ENCODE results near the gene PNPLA2.
A peak's percentile ranks its signal among the peaks of the same experiment; 100 is the strongest.

Gene PNPLA2

GRCh38 chr11:776561-777287 is 42.0 kb upstream of the PNPLA2 start:
- no peaks in the 10 kb centered on the region for H3K27me3 ChIP-seq (ENCODE audit: control insufficient read depth, insufficient read depth, low read length)
- H3K9me3 ChIP-seq (ENCODE audit: control insufficient read depth, insufficient read depth, low read length) = no peaks in the 10 kb centered on the region
- 0 out of 2 replicates have a peak, but pooled peaks cover 4% of the 10 kb centered on the region for H3K4me1 ChIP-seq (ENCODE audit: control insufficient read depth, insufficient read depth, low read length)
- H3K4me3 ChIP-seq (ENCODE audit: low read depth, low read length) = peak overlapping the region; percentile 67
- H3K36me3 ChIP-seq (ENCODE audit: control insufficient read depth, insufficient read depth, low read length) = peaks cover 32% of the 10 kb centered on the region
- peak overlapping the region; percentile 86; the same call in 1 of the 2 replicates for H3K9ac ChIP-seq (ENCODE audit: low read depth, low read length)
- H3K27ac ChIP-seq (ENCODE audit: low read depth, low read length) = peak overlapping the region; percentile 95

GRCh38 chr11:777288-778255 is 41.1 kb upstream of the PNPLA2 start, which contains the start of gene GATD1:
TSS of gene GATD1 (minus strand) at chr11:777487. CDS start at chr11:777462, 25 bp downstream.
- Histone ChIP-seq H3K27me3 (ENCODE audit: control insufficient read depth, insufficient read depth, low read length) (no peaks in the 10 kb centered on the region), H3K36me3 (ENCODE audit: control insufficient read depth, insufficient read depth, low read length) (peaks cover 24% of the 10 kb centered on the region), H3K4me1 (ENCODE audit: control insufficient read depth, insufficient read depth, low read length) (0 out of 2 replicates have a peak, but pooled peaks cover 6% of the 10 kb centered on the region), H3K9me3 (ENCODE audit: control insufficient read depth, insufficient read depth, low read length) (no peaks in the 10 kb centered on the region), H3K9ac (ENCODE audit: low read depth, low read length) (peak within 1 kb of the TSS; percentile 86; the same call in 1 of the 2 replicates), H3K27ac (ENCODE audit: low read depth, low read length) (peak within 1 kb of the TSS; percentile 95), H3K4me3 (ENCODE audit: low read depth, low read length) (peak within 1 kb of the TSS; percentile 67)

- Histone ChIP-seq H3K27me3 (ENCODE audit: control insufficient read depth, insufficient read depth, low read length) (no peaks in the 10 kb centered on the region), H3K9me3 (ENCODE audit: control insufficient read depth, insufficient read depth, low read length) (no peaks in the 10 kb centered on the region), H3K27ac (ENCODE audit: low read depth, low read length) (no peak overlapping the region), H3K4me1 (ENCODE audit: control insufficient read depth, insufficient read depth, low read length) (peaks cover 15% of the 10 kb centered on the region), H3K9ac (ENCODE audit: low read depth, low read length) (no peak overlapping the region), H3K36me3 (ENCODE audit: control insufficient read depth, insufficient read depth, low read length) (peaks cover 8% of the 10 kb centered on the region), H3K4me3 (ENCODE audit: low read depth, low read length) (no peak overlapping the region)
Measured at GRCh38 chr11:778976-779954, 39.4 kb upstream of the PNPLA2 start.

GRCh38 chr11:779955-780532 is 38.7 kb upstream of the PNPLA2 start:
- peaks cover 15% of the 10 kb centered on the region for H3K4me1 ChIP-seq (ENCODE audit: control insufficient read depth, insufficient read depth, low read length)
- no peak overlapping the region for H3K9ac ChIP-seq (ENCODE audit: low read depth, low read length)
- H3K27ac ChIP-seq (ENCODE audit: low read depth, low read length) = no peak overlapping the region
- H3K9me3 ChIP-seq (ENCODE audit: control insufficient read depth, insufficient read depth, low read length) = no peaks in the 10 kb centered on the region
- peaks cover 7% of the 10 kb centered on the region for H3K36me3 ChIP-seq (ENCODE audit: control insufficient read depth, insufficient read depth, low read length)
- H3K27me3 ChIP-seq (ENCODE audit: control insufficient read depth, insufficient read depth, low read length) = no peaks in the 10 kb centered on the region
- H3K4me3 ChIP-seq (ENCODE audit: low read depth, low read length) = no peak overlapping the region

GRCh38 chr11:782264-783174 is 36.2 kb upstream of the PNPLA2 start:
- peaks cover 15% of the 10 kb centered on the region for H3K4me1 ChIP-seq (ENCODE audit: control insufficient read depth, insufficient read depth, low read length)
- no peaks in the 10 kb centered on the region for H3K9me3 ChIP-seq (ENCODE audit: control insufficient read depth, insufficient read depth, low read length)
- peaks cover 7% of the 10 kb centered on the region for H3K36me3 ChIP-seq (ENCODE audit: control insufficient read depth, insufficient read depth, low read length)
- H3K9ac ChIP-seq (ENCODE audit: low read depth, low read length) = no peak overlapping the region
- no peak overlapping the region for H3K4me3 ChIP-seq (ENCODE audit: low read depth, low read length)
- H3K27me3 ChIP-seq (ENCODE audit: control insufficient read depth, insufficient read depth, low read length) = no peaks in the 10 kb centered on the region
- H3K27ac ChIP-seq (ENCODE audit: low read depth, low read length) = no peak overlapping the region

GRCh38 chr11:783581-784015 is 35.1 kb upstream of the PNPLA2 start:
- H3K9ac ChIP-seq (ENCODE audit: low read depth, low read length) = no peak overlapping the region
- peak overlapping the region; percentile 43 for H3K27ac ChIP-seq (ENCODE audit: low read depth, low read length)
- peaks cover 7% of the 10 kb centered on the region for H3K36me3 ChIP-seq (ENCODE audit: control insufficient read depth, insufficient read depth, low read length)

GRCh38 chr11:786235-787083 is 32.3 kb upstream of the PNPLA2 start:
- H3K9ac ChIP-seq (ENCODE audit: low read depth, low read length) = no peak overlapping the region
- H3K27me3 ChIP-seq (ENCODE audit: control insufficient read depth, insufficient read depth, low read length) = no peaks in the 10 kb centered on the region
- no peak overlapping the region for H3K27ac ChIP-seq (ENCODE audit: low read depth, low read length)
- no peaks in the 10 kb centered on the region for H3K9me3 ChIP-seq (ENCODE audit: control insufficient read depth, insufficient read depth, low read length)
- peaks cover 15% of the 10 kb centered on the region for H3K4me1 ChIP-seq (ENCODE audit: control insufficient read depth, insufficient read depth, low read length)
- peaks cover under 1% of the 10 kb centered on the region; the same call in 1 of the 2 replicates for H3K36me3 ChIP-seq (ENCODE audit: control insufficient read depth, insufficient read depth, low read length)
- H3K4me3 ChIP-seq (ENCODE audit: low read depth, low read length) = no peak overlapping the region

More at GRCh38 chr11:783581-784015, 35.1 kb upstream of the PNPLA2 start:
- H3K4me3 ChIP-seq (ENCODE audit: low read depth, low read length) = no peak overlapping the region; the same call in 1 of the 2 replicates
- peaks cover 11% of the 10 kb centered on the region for H3K4me1 ChIP-seq (ENCODE audit: control insufficient read depth, insufficient read depth, low read length)
- no peaks in the 10 kb centered on the region for H3K27me3 ChIP-seq (ENCODE audit: control insufficient read depth, insufficient read depth, low read length)
- H3K9me3 ChIP-seq (ENCODE audit: control insufficient read depth, insufficient read depth, low read length) = no peaks in the 10 kb centered on the region

- H3K4me1 ChIP-seq (ENCODE audit: control insufficient read depth, insufficient read depth, low read length) = peaks cover 15% of the 10 kb centered on the region
- no peak overlapping the region for H3K9ac ChIP-seq (ENCODE audit: low read depth, low read length)
Measured at GRCh38 chr11:787084-787675, 31.5 kb upstream of the PNPLA2 start.

More at GRCh38 chr11:787084-787675, 31.5 kb upstream of the PNPLA2 start:
- Histone ChIP-seq H3K27ac (ENCODE audit: low read depth, low read length) (no peak overlapping the region), H3K4me3 (ENCODE audit: low read depth, low read length) (no peak overlapping the region), H3K9me3 (ENCODE audit: control insufficient read depth, insufficient read depth, low read length) (no peaks in the 10 kb centered on the region), H3K27me3 (ENCODE audit: control insufficient read depth, insufficient read depth, low read length) (no peaks in the 10 kb centered on the region), H3K36me3 (ENCODE audit: control insufficient read depth, insufficient read depth, low read length) (peaks cover 8% of the 10 kb centered on the region)
